GM19238 (cell line): ENCODE data around the gene USP49.

ENCODE experiments used
- DNase-seq: peaks from one replicate; pipeline ENCODE4 v3.0.0; 2011; ENCODE audit warnings: low spot score; ENCODE audit not compliant: insufficient read length

The USP49 gene

GRCh38 chr6:41874741-41875140 is 20.4 kb downstream of the USP49 start:
- DNase-seq, result no peak

DNA sequence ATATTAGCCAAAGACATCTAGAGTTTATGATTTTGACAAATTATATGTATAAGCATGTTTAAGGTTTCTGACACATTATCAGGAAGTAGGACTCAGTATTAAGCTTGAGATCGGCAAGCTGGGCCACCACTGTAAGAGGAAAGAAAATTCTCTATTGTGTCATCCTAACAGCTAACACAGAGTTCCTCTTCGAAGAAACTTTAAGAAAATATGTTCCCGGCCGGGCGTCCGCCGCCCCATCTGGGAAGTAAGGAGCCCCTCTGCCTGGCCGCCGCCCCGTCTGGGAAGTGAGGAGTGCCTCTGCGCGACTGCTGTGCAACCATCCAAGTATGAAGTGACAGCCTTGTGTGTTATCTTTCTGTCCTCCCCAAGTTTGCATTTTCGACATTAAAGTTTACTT is 23.0 kb downstream of the USP49 start:
- DNase-seq, result no peak

GRCh38 chr6:41871691-41872090 is 23.5 kb downstream of the USP49 start:
- DNase-seq, result no peak

- no peak for DNase-seq
Measured at GRCh38 chr6:41859356-41859755, 35.8 kb downstream of the USP49 start.

- DNase-seq, result no peak
Measured at GRCh38 chr6:41858703-41859102, 36.5 kb downstream of the USP49 start.

DNA sequence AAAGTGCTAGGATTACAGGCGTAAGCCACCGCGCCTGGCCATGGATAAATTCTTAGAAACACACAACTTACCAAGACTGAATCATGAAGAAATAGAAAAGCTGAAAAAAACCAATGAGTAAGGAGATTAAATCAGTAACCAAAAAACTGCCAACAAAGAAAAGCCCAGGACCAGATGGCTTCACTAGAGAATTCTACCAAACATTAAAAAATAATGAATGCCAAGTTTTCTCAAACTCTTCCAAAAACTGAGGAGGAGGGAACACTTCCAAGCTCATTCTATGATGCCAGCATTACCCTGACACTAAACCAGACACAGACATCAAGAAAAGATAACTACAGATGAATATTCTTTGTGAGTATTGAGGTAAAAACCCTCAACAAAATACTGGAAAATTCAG is 44.3 kb downstream of the USP49 start:
- no peak for DNase-seq

DNA sequence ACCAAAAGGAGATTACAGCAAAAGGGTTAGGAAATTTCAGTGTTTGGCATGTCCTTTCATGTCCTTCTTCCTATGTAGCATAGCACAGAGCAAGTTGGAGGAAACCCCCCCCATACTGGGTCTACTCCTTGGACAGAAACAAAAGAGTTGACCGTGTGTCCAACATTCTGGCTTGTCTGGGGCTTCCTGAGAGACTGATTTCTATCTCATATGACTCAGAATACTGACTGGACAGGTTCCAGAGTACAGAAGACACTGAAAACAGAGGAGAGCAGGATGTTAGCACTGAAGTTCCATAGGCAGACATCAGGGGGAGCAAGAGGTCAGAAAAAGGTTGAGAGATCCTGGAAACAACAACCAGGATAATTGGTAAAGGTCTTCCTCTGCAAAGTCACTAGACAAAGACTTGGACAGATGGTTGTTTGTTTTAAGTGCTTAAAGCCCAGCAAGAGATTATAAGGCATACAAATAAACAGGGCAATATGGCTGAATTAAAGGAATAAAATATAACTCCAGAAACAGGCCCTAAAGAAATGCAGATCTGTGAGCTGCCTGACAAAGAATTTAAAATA is 48.4 kb downstream of the USP49 start:
- DNase-seq, result peak; percentile 12

DNA sequence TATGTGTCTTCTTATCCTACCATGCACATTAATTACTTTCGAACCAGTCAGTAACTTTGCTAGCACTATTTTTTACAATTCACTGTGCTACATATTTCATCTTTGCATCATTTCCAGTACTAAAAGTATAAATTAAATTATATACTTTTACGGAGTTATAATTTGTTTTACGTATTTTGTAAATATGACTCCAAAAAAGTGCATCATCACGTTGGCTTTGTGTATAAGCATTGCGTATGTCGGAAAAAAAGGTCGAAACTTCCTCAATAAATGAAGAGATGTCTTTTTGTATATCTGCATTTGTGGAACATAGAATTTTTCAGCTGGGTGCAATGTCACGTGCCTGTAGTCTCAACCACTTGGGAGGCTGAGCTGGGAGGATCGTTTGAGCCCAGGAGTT is 52.0 kb downstream of the USP49 start:
- no peak for DNase-seq

DNA sequence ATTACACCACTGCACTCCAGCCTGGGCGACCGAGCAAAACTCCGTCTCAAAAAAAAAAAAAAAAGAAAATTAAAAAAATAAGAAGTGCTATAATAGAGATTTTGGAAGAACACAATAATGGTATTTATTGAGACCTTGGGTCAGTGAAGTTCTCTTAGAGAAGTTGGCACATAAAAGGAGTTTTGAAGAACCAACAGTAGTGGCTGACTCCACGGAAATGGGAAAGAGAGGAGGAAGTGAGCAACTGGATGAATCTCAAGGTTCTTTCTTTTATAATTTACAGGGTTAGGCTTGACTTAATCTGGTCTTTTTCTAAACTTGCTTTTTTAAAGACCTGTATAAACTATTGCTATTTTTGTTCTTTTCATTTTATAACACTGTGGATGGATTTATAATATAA is 54.8 kb downstream of the USP49 start:
- no peak for DNase-seq

DNA sequence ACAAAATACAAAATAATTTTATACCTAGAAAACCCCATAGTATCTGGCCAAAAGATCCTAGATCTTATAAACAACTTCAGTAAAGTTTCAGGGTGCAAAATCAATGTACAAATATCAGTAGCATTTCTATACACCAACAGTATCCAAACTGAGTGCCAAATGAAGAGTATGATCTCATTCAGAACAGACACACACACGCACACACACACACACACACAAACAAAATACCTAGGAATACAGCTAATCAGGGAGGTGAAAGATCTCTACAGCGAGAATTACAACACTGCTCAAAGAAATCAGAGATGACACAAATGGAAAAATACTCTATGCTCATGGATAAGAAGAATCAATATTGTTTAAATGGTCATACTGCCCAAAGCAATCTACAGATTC is 58.5 kb downstream of the USP49 start:
- no peak for DNase-seq

DNA sequence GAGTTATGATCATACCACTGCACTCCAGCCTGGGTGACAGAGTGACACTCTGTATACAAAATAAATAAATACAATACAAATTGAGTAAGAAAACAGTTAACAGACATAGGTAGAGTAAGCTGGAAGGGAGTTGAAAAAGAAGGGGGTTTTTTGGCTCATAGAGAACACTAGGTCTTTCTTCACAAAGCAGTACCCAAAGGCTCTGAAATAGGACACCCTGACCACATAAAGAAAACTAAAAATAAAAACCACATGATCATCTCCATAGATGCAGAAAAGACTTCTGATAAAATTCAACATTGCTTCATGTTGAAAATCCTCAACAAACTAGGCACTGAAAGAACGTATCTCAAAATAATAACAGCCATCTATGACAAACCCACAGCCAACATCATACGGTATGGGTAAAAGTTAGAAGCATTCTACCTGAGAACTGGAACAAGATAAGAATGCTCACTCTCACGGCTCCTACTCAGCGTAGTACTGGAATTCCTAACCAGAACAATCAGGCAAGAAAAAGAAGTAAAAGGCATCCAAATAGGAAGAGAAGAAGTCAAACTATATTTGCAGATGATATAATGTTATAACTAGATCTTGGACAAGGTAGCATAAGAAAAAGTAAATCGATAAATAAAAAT is 59.0 kb downstream of the USP49 start:
- DNase-seq, result no peak

DNA sequence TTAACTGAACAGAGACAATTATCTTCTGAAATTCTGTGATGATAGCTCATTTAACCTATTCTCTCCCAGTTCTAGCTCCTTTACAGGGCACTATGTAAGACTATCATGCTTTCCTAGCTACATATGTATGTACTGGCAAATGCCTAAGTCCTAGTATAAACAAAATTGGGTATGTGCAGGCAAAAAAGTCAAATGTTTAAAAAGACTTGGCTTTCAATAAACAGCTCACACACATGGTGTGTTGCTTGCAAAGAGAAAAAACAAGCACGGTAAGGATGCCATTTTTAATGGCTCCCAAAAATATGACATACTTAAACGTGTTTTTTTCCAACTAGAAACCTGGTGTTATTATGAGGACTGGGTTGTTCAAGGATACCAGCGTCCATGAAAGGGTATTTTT is 62.9 kb downstream of the USP49 start:
- DNase-seq, result no peak

DNA sequence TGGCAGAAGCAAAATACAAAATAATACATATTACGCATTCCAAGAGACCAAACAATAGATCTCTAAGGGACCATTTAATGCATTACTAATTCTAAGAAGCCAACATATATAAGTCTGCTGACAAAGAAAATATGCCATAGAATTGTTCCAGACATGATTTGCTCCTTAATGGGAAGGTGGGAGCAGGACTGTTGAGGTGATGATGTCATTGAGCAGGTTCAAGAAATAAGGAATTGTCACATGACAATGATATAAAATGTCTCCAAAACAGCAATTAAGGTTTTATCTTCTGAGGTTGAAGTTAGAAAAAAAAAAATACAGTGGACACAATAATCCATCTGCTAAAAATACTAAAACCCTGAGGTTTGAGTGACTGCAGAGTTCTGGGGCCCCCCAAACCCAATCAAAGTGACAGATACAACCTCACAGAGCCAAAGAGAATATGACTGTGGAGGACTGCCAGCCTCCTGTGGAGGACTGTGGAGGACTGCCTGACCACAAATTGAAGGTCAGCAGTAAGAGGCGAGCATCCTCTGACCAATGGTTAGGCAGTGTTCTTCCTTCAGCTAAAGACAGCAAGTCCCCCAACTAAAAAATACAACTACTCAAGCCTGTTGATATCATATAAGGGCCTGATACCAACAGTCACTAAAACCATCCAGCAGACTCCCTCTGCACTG is 68.7 kb downstream of the USP49 start:
- no peak for DNase-seq

- DNase-seq, result no peak
Measured at GRCh38 chr6:41824571-41825569, 70.3 kb downstream of the USP49 start.

- DNase-seq, result no peak
Measured at GRCh38 chr6:41823178-41823577, 72.0 kb downstream of the USP49 start.

GRCh38 chr6:41822021-41822420 is 73.2 kb downstream of the USP49 start:
- no peak for DNase-seq

GRCh38 chr6:41821266-41821665 is 73.9 kb downstream of the USP49 start:
- no peak for DNase-seq

DNA sequence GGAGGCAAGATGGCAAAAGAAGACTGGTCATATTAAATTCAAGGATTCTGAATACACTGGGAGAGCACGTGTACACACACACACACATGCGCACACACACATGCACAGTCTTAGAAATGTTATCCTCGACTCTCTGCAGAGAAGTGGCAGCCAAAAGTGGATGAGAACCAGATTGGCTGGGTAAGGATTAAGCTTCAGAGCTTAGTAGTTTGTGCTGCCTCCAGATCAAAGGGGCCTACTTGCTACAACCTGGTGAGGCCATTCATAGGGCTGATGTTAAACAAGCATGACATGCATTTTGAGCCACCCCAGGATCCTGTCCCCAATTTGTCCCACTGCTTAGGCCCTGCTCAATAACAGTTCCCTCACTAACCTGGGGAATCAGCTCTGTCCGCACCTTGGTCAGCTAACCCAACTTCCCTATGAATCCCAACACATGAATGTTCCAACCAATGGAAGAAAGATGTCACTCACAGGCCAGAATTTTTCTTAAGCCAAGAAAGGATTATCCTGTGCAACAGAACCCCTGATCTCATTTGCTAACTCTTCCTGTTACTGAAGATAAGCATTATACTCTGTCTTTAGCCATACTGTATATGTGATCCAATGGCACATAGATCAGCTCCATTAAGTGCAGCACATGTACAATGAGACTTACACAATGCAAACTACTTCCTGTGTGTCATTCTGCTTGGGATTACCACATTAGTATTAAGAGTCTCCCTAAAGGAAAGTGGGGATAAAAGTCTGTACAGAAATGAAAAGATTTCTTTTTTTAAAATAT is 76.7 kb downstream of the USP49 start:
- no peak for DNase-seq

GRCh38 chr6:41815587-41815986 is 79.6 kb downstream of the USP49 start:
- no peak for DNase-seq

GRCh38 chr6:41814629-41815028 is 80.5 kb downstream of the USP49 start:
- DNase-seq, result no peak

GRCh38 chr6:41813956-41814355 is 81.2 kb downstream of the USP49 start:
- DNase-seq, result no peak
